IPS DF 6.9 (cell line): ENCODE measurements around the gene SNTA1.

Source experiments
- DNase-seq: peaks from one replicate; pipeline ENCODE4 v3.0.0-alpha.2; 2013; ENCODE audit warnings: low read depth, low spot score
- H3K27ac ChIP-seq: one replicate; pipeline ENCODE4 v1.5.1; 2013; ENCODE audit warnings: low read length, control low read depth
- H3K27me3 ChIP-seq: 2 replicates; pipeline ENCODE4 v1.6.1; 2013; ENCODE audit warnings: mild to moderate bottlenecking, low read length; ENCODE audit not compliant: control insufficient read depth, insufficient read depth
- H3K36me3 ChIP-seq: 2 replicates; pipeline ENCODE4 v1.6.1; 2013; ENCODE audit warnings: low read length; ENCODE audit not compliant: control insufficient read depth, insufficient read depth
- H3K4me1 ChIP-seq: 2 replicates; pipeline ENCODE4 v1.6.1; 2013; ENCODE audit warnings: low read length; ENCODE audit not compliant: control insufficient read depth, insufficient read depth
- H3K4me3 ChIP-seq: 2 replicates; pipeline ENCODE4 v1.5.1; 2013; ENCODE audit warnings: mild to moderate bottlenecking, low read length
- H3K9me3 ChIP-seq: 2 replicates; pipeline ENCODE4 v1.6.1; 2013; ENCODE audit warnings: low read length, inconsistent platforms; ENCODE audit not compliant: control insufficient read depth, insufficient read depth
- WGBS: extraction: QIAGEN DNeasy Blood & Tissue Kit; methylation state at CpG from one replicate; pipeline ENCODE4 v1.1.7; 2013; ENCODE audit warnings: mixed read lengths, missing lambda C conversion rate; ENCODE audit not compliant: insufficient read length, insufficient coverage; 5-methylcytosine and 5-hydroxymethylcytosine counted together

SNTA1 gene

DNA sequence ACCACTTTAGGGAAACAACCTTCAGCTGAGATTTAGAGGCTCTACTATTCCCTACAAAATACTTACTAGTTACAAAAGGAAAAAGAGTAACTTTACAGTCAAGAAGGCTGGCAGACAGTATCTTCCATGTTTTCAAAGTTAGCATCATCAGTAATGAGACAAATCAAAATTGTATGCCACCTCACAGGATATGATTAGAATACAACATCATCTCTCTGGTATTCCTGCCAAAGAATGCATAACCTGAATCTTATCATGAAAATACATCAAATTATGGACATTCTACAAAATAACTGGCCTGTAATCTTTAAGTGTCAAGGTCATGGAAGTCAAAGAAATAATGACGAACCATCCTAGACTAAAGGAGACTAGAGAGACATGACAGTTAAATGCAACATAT is 80.7 kb downstream of the SNTA1 start:
- no peak overlapping the region for H3K4me3 ChIP-seq
- H3K9me3 ChIP-seq = no peaks in the 10 kb centered on the region
- H3K36me3 ChIP-seq = peaks cover 5% of the 10 kb centered on the region; the same call in 1 of the 2 replicates
- no peak overlapping the region for H3K27ac ChIP-seq
- WGBS = no CpG with 5 or more reads among the region's 1 CpG
- H3K4me1 ChIP-seq = no peaks in the 10 kb centered on the region
- no peaks in the 10 kb centered on the region for H3K27me3 ChIP-seq
- DNase-seq = no peak

DNA sequence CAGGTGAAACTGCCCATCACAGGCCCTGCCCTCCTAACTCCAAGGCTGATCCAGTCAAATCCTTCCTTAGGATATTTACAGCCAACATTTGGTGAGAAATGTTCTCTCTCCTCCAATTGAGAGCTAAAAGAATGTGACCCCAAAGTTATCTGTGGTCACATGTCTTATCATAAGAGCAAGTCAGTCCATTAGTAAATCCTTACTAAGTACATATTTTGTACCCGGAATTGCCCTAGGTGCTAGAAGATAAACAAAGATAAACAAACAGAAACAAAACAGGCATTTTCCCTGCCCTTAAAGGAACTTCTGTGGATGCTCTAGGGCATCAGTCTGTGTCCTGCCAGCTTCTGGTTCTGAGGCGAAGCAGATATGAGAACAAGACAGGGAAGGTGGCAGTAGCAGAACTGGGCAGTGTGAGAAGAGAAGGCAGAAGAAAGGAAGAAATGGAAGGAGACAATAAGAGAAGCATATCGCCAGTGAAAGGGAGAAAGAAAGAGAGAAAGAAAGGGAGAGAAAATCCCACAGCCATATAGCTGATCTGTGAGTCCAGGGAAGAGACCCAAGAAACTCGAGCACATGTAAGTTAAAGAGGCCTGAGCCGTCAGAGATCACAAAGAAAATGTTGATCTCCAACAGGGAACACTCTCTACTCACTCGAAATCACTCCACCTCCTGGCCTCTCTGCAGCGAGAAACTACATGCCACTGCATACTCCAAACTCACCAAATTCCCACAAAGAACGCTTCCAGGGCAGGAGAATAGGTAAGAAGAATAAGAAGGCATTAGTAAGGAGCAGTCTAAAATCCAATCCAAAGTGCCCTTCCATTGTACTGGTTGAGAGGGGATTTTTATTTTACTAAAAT is 83.9 kb downstream of the SNTA1 start:
- WGBS = no CpG with 5 or more reads among the region's 8 CpGs
- no peak for DNase-seq
- peaks cover 5% of the 10 kb centered on the region; the same call in 1 of the 2 replicates for H3K36me3 ChIP-seq

More for the DNA sequence above, 83.9 kb downstream of the SNTA1 start:
- Histone ChIP-seq H3K27me3 (no peaks in the 10 kb centered on the region), H3K27ac (no peak overlapping the region), H3K4me1 (no peaks in the 10 kb centered on the region), H3K9me3 (no peaks in the 10 kb centered on the region), H3K4me3 (no peak overlapping the region)
